WTC11 (cell line): ENCODE results near the gene IDH3G. TPM values are rescaled to one million over a fixed set of nuclear protein-coding genes. Genes with fewer than 3 reads are reported as not detected.

Experiments used
- ATAC-seq: fragments of 200-7000 bp; cut with Tn5 transposase; 2 replicates; pipeline ENCODE4 v1.10.0; 2021; ENCODE audit warnings: mild to moderate bottlenecking, moderate library complexity
- CTCF ChIA-PET: fragments of 300-600 bp; sonication (Branson Sonifier 250); formaldehyde crosslinking; loops from one replicate; lab custom pipeline; 2021; ENCODE audit warnings: antibody characterized with exemption; lab: Charles Lee
- POLR2A ChIA-PET: fragments of 350-600 bp; sonication (Branson Sonifier 250); formaldehyde crosslinking; loops from one replicate; lab custom pipeline; 2021; ENCODE audit warnings: antibody characterized with exemption; lab: Charles Lee
- DNase-seq: peaks from one replicate; pipeline ENCODE4 v3.0.0; 2021; ENCODE audit warnings: low spot score
- H3K27ac Mint-ChIP-seq: 2 replicates; pipeline ENCODE4 v1.8.0; 2021; ENCODE audit warnings: mixed read lengths
- H3K27me3 Mint-ChIP-seq: 2 replicates; pipeline ENCODE4 v1.8.0; 2021; ENCODE audit warnings: low read depth, mild to moderate bottlenecking, moderate library complexity, mixed read lengths
- H3K36me3 Mint-ChIP-seq: 2 replicates; pipeline ENCODE4 v1.8.0; 2021; ENCODE audit warnings: mixed read lengths
- H3K4me1 Mint-ChIP-seq: 2 replicates; pipeline ENCODE4 v1.8.0; 2022; ENCODE audit warnings: mixed read lengths
- H3K4me3 Mint-ChIP-seq: 2 replicates; pipeline ENCODE4 v1.8.0; 2021; ENCODE audit warnings: mild to moderate bottlenecking, moderate library complexity, mixed read lengths
- H3K9me3 Mint-ChIP-seq: 2 replicates; pipeline ENCODE4 v1.8.0; 2021; ENCODE audit warnings: mixed read lengths
- AFF4 ChIP-seq: sonication (generic); formaldehyde crosslinking; IDR thresholded peaks from 2 replicates; pipeline ENCODE4 v1.8.1; 2023; ENCODE audit warnings: mild to moderate bottlenecking, missing genetic modification reagents, borderline replicate concordance
- CBFB ChIP-seq: sonication (generic); formaldehyde crosslinking; IDR thresholded peaks from 2 replicates; pipeline ENCODE4 v1.8.1; 2022; ENCODE audit warnings: mild to moderate bottlenecking, low read depth, missing genetic modification reagents
- ERG ChIP-seq: fragments of 250-450 bp; sonication (Bioruptor Pico); IDR thresholded peaks from 2 replicates; pipeline ENCODE4 v1.8.0; 2021; ENCODE audit warnings: mild to moderate bottlenecking
- NR3C1 ChIP-seq: sonication (generic); formaldehyde crosslinking; conservative IDR thresholded peaks from 2 replicates; pipeline ENCODE4 v1.8.1; 2023; ENCODE audit warnings: low read depth, mild to moderate bottlenecking, missing genetic modification reagents
- RELA ChIP-seq: sonication (generic); formaldehyde crosslinking; IDR thresholded peaks from 2 replicates; pipeline ENCODE4 v1.8.1; 2022; ENCODE audit warnings: missing genetic modification reagents, mild to moderate bottlenecking, borderline replicate concordance
- SOX15 ChIP-seq: fragments of 250-450 bp; sonication (Bioruptor Pico); IDR thresholded peaks from 2 replicates; pipeline ENCODE4 v1.9.0; 2021; ENCODE audit warnings: mild to moderate bottlenecking
- TCF7 ChIP-seq: sonication (generic); formaldehyde crosslinking; IDR thresholded peaks from 2 replicates; pipeline ENCODE4 v1.8.0; 2022; ENCODE audit warnings: mild to moderate bottlenecking, low read depth, missing genetic modification reagents, moderate library complexity
- ZBTB43 ChIP-seq: sonication (generic); formaldehyde crosslinking; IDR thresholded peaks from 2 replicates; pipeline ENCODE4 v1.8.1; 2023; ENCODE audit warnings: mild to moderate bottlenecking, missing genetic modification reagents
- ZMAT4 ChIP-seq: fragments of 250-450 bp; sonication (Bioruptor Pico); IDR thresholded peaks from 2 replicates; pipeline ENCODE4 v1.9.0; 2021; ENCODE audit warnings: mild to moderate bottlenecking
- ZNF138 ChIP-seq: sonication (generic); formaldehyde crosslinking; conservative IDR thresholded peaks from 2 replicates; pipeline ENCODE4 v1.8.1; 2022; ENCODE audit warnings: mild to moderate bottlenecking, moderate library complexity, missing genetic modification reagents
- ZNF396 ChIP-seq: fragments of 250-450 bp; sonication (Bioruptor Pico); IDR thresholded peaks from 2 replicates; pipeline ENCODE4 v1.8.0; 2021; ENCODE audit warnings: mild to moderate bottlenecking, moderate library complexity, borderline replicate concordance
- ZNF416 ChIP-seq: fragments of 250-450 bp; sonication (Bioruptor Pico); IDR thresholded peaks from 2 replicates; pipeline ENCODE4 v1.9.0; 2021; ENCODE audit warnings: mild to moderate bottlenecking, inconsistent platforms
- ZNF532 ChIP-seq: fragments of 250-450 bp; sonication (Bioruptor Pico); IDR thresholded peaks from 2 replicates; pipeline ENCODE4 v1.9.0; 2021; ENCODE audit warnings: mild to moderate bottlenecking, borderline replicate concordance
- total RNA-seq: library from RNA; stranded (reverse); gene quantifications from 3 replicates; pipeline ENCODE4 v1.2.3, GENCODE V29; 2021

The IDH3G gene
- total RNA-seq, 1 experiment from 2014 or later: 52.4 TPM

- TF ChIP-seq SOX15 (CRISPR knock-in tag) (no peak), CBFB (CRISPR knock-in tag) (no peak)
Observed at GRCh38 chrX:153778684-153779101, 15.5 kb downstream of the IDH3G start (continued).

- no peak for ATAC-seq
- no peak for DNase-seq
- CTCF ChIA-PET: interaction anchor here (1.0 to 2.8 kb wide), 13 partner anchors 10 to 169 kb away, joined by 3 to 12 read pairs (median 4); partner anchors contain the start of genes ARHGAP4, BCAP31, IDH3G and SSR4
- H3K4me3 Mint-ChIP-seq: no peak overlapping the region
- TF ChIP-seq ZBTB43: no peak
- TF ChIP-seq RELA (CRISPR knock-in tag): no peak
- no peak for TF ChIP-seq ZNF396 (CRISPR knock-in tag)
- no peak for TF ChIP-seq ZNF138 (CRISPR knock-in tag)
- no peak for TF ChIP-seq ZNF532 (CRISPR knock-in tag)
- TF ChIP-seq NR3C1 (CRISPR knock-in tag): no peak
- TF ChIP-seq ERG (CRISPR knock-in tag): no peak
- no peak for TF ChIP-seq TCF7 (CRISPR knock-in tag)
- no peak for TF ChIP-seq ZNF416
- TF ChIP-seq ZMAT4: no peak
- no peak for TF ChIP-seq AFF4 (CRISPR knock-in tag)
- TF ChIP-seq, all 79 proteins: peak for 0
- POLR2A ChIA-PET: interaction anchor here (1.4 to 1.6 kb wide), 2 partner anchors 16 to 150 kb away, joined by 3 to 4 read pairs; partner anchors contain the start of genes IDH3G and SSR4
- H3K36me3 Mint-ChIP-seq: no peaks in the 10 kb centered on the region
- H3K27me3 Mint-ChIP-seq: no peaks in the 10 kb centered on the region
- no peaks in the 10 kb centered on the region for H3K9me3 Mint-ChIP-seq
- no peak overlapping the region for H3K27ac Mint-ChIP-seq
- no peaks in the 10 kb centered on the region; the same call in 1 of the 2 replicates for H3K4me1 Mint-ChIP-seq
Observed at GRCh38 chrX:153778181-153778580, 16.0 kb downstream of the IDH3G start.
